Sigmoid colon (tissue), 7 donors: ENCODE data around the gene CBL. TPM values are rescaled to one million over a fixed set of nuclear protein-coding genes. Genes with fewer than 3 reads are reported as not detected.

ENCODE experiments used
- DNase-seq: peaks from one replicate; pipeline ENCODE4 v3.0.0-alpha.2; 2019
- H3K27ac ChIP-seq, 4 donors: fragments of 200-600 bp; sonication (generic); one replicate each; pipeline ENCODE4 v1.5.1; 2016 to 2019; ENCODE audit warnings: mild to moderate bottlenecking in 1 of 4
- H3K27me3 ChIP-seq, 3 donors: fragments of 200-600 bp; sonication (generic); one replicate each; pipeline ENCODE4 v1.5.1; 2019; ENCODE audit warnings: mild to moderate bottlenecking in 1 of 3
- H3K36me3 ChIP-seq, 4 donors: fragments of 200-600 bp; sonication (generic); one replicate each; pipeline ENCODE4 v1.5.1; 2016 to 2019
- H3K4me1 ChIP-seq, 4 donors: fragments of 200-600 bp; sonication (generic); one replicate each; pipeline ENCODE4 v1.5.1; 2017 to 2019
- H3K4me3 ChIP-seq, 4 donors: fragments of 200-600 bp; sonication (generic); one replicate each; pipeline ENCODE4 v1.5.1; 2017 to 2019; ENCODE audit warnings: mild to moderate bottlenecking in 2 of 4, moderate library complexity in 1 of 4
- H3K9me3 ChIP-seq, 4 donors: fragments of 200-600 bp in 3 of 4; sonication (generic) in 3 of 4; one replicate each; pipeline versions ENCODE4 v1.5.1 to v1.6.1; 2013 to 2019
- EP300 ChIP-seq, 4 donors: sonication (generic); formaldehyde crosslinking; IDR thresholded peaks; one replicate each; pipeline ENCODE4 v1.6.1; 2017; ENCODE audit warnings: antibody characterized with exemption in 4 of 4
- POLR2A ChIP-seq, 2 donors: fragments of 450-650 bp; IDR thresholded peaks; one replicate each; pipeline ENCODE4 v1.6.1; 2016; ENCODE audit warnings: antibody characterized with exemption in 2 of 2, mild to moderate bottlenecking in 2 of 2, moderate library complexity in 2 of 2
- POLR2AphosphoS5 ChIP-seq, 4 donors: sonication (generic); formaldehyde crosslinking; IDR thresholded peaks; one replicate each; pipeline ENCODE4 v1.6.1; 2017; ENCODE audit warnings: antibody characterized with exemption in 4 of 4
- WGBS, 2 donors: extraction: QIAGEN DNeasy Blood & Tissue Kit; methylation state at CpG; one replicate each; pipeline ENCODE4 v1.1.7; 2013; 5-methylcytosine and 5-hydroxymethylcytosine counted together
- intact Hi-C: fragments of 100-400 bp; cut with DNase I; formaldehyde crosslinking; loops from one replicate; pipeline ENCODE4 v1.15.1; 2023
- polyA plus RNA-seq, 3 donors: library from polyadenylated mRNA; stranded (reverse); fragments of 200-250 nt; gene quantifications; one replicate each; pipeline ENCODE4 v1.2.3, GENCODE V29; 2013
- total RNA-seq, 4 donors: library from RNA; depleted of rRNA; stranded (reverse); fragments of >200 nt; gene quantifications; one replicate each; pipeline ENCODE4 v1.1.0, GENCODE V29; 2016
- TF ChIP-seq, protein P1 (sequence below), 4 experiments: fragments of 450-650 bp in 3 of 4; fragments of 200-600 bp in 1 of 4; IDR thresholded peaks; one replicate each; pipeline ENCODE4 v1.5.1; 2016 to 2019; ENCODE audit warnings: antibody characterized with exemption in 4 of 4, mild to moderate bottlenecking in 3 of 4, moderate library complexity in 2 of 4
- donor health status: healthy with polysubstance abuse.
- donor health status: Bipolar disorder and iron deficiency.
- donor health status: healthy.

Gene CBL
- total and polyA plus RNA-seq, 7 donors, result 1.8 to 17.7 (median 11.8) TPM

DNA sequence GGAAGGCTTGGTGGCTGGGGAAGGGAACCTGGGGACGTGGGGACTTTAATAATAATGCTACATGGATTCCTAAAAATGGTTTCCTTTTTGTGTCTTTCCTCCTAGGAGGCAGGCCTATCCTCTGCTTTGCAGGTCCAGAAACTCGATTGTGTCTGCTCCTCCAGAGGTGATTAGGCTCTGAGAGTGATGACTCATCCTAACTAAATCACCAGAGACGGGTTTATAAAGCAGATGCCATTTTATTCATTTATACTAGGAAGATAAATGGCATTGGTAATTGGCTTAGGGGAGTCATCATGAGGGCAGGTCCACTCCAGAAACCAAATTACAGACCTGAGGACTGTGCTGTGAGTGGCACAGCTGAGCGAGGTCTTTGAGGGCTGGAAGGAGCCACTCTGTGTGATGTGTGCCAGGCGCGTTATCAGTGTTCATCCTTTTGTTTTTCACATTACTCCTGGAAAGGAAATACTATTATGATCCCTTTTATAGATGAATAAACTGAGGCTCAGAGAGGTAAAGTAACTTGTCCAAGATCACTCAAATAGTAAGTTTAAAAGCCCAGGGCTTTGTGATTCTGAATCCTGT lies 30.6 kb upstream of the CBL start:
- intact Hi-C loops, result no loop called here
- H3K4me1 ChIP-seq, result no peaks in the 10 kb centered on the region
- 64 to 73% methylated on average over 6 of the region's 6 CpGs for WGBS, 2 donors
- H3K4me3 ChIP-seq, result no peak overlapping the region
- no peaks in the 10 kb centered on the region for H3K9me3 ChIP-seq
- DNase-seq, result no peak
- TF ChIP-seq EP300 (IDR thresholded peaks at IDR 0.05), result no peak
- TF ChIP-seq POLR2A (IDR thresholded peaks at IDR 0.05), result no peak
- TF ChIP-seq, protein P1, sequence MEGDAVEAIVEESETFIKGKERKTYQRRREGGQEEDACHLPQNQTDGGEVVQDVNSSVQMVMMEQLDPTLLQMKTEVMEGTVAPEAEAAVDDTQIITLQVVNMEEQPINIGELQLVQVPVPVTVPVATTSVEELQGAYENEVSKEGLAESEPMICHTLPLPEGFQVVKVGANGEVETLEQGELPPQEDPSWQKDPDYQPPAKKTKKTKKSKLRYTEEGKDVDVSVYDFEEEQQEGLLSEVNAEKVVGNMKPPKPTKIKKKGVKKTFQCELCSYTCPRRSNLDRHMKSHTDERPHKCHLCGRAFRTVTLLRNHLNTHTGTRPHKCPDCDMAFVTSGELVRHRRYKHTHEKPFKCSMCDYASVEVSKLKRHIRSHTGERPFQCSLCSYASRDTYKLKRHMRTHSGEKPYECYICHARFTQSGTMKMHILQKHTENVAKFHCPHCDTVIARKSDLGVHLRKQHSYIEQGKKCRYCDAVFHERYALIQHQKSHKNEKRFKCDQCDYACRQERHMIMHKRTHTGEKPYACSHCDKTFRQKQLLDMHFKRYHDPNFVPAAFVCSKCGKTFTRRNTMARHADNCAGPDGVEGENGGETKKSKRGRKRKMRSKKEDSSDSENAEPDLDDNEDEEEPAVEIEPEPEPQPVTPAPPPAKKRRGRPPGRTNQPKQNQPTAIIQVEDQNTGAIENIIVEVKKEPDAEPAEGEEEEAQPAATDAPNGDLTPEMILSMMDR (IDR thresholded peaks at IDR 0.05), result no peak
- no peak for TF ChIP-seq POLR2AphosphoS5 (IDR thresholded peaks at IDR 0.05)
- H3K27me3 ChIP-seq, result no peaks in the 10 kb centered on the region
- peaks cover 7 to 75% (median 19%) of the 10 kb centered on the region in 4 donors for H3K36me3 ChIP-seq
- no peak overlapping the region for H3K27ac ChIP-seq

DNA sequence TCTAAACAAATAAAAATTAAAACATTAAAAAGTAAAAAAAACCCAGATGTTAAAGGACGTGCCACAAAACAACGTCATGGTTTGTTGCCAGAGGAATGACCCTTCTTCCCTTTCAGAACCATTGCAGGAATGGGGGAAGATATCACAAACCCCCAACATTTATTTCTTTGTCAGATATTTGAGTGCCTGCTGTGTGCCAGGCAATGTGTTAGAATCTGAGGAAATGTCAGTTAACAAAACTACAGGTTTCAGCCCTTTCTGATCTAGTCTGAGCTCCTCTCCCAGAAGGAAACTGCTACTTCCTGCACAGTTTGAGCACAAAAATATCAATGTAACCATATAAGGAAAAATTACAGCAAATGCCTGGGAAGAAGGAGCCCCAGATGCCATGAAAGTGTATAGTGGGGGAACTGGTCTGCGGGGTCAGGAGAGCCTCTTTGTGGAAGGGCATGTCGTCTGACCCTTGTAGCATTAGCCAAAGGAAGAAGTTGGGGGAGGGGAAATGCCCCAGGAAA lies 27.9 kb upstream of the CBL start:
- TF ChIP-seq, protein P1 (IDR thresholded peaks at IDR 0.05), result no peak
- no peak for TF ChIP-seq POLR2A (IDR thresholded peaks at IDR 0.05)
- no peak for TF ChIP-seq EP300 (IDR thresholded peaks at IDR 0.05)
- no peak for TF ChIP-seq POLR2AphosphoS5 (IDR thresholded peaks at IDR 0.05)
- H3K4me1 ChIP-seq, result no peaks in the 10 kb centered on the region
- H3K36me3 ChIP-seq, result peaks cover 7 to 86% (median 19%) of the 10 kb centered on the region in 4 donors

DNA sequence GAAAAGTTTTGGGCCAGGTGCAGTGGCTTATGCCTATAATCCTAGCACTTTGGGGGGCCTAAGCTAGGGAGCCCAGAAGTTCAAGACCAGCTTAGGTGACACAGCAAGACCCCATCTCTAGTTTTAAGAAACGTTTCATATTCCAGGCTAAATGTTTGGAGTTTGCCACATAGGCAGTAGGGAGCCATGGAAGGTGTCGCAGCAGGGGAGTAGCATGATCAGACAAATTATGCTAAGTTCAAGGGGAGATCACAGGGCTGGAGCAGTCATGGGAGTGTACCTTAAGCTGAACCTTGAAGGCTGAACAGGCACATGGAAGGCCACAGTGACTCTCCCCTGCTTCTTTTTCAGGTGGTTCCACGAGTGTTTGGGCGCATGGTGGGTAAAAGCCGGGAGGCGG lies 26.8 kb upstream of the CBL start:
- intact Hi-C loops, result no loop called here
- Histone ChIP-seq H3K36me3 (peaks cover 3 to 80% (median 19%) of the 10 kb centered on the region in 4 donors), H3K27me3 (no peaks in the 10 kb centered on the region), H3K27ac (no peak overlapping the region), H3K4me3 (no peak overlapping the region), H3K4me1 (no peaks in the 10 kb centered on the region), H3K9me3 (no peaks in the 10 kb centered on the region)
- TF ChIP-seq EP300 (IDR thresholded peaks at IDR 0.05) (no peak), POLR2AphosphoS5 (IDR thresholded peaks at IDR 0.05) (no peak), POLR2A (IDR thresholded peaks at IDR 0.05) (no peak)
- TF ChIP-seq, protein P1 (IDR thresholded peaks at IDR 0.05), result no peak
- DNase-seq, result no peak
- WGBS, 2 donors, result 95 to 96% methylated on average over 6 of the region's 6 CpGs

More for the DNA sequence above, 27.9 kb upstream of the CBL start:
- no peak overlapping the region for H3K27ac ChIP-seq
- no peak overlapping the region for H3K4me3 ChIP-seq
- no peak for DNase-seq
- intact Hi-C loops, result no loop called here
- 66 to 80% methylated on average over 4 of the region's 4 CpGs for WGBS, 2 donors
- no peaks in the 10 kb centered on the region for H3K27me3 ChIP-seq
- H3K9me3 ChIP-seq, result no peaks in the 10 kb centered on the region

DNA sequence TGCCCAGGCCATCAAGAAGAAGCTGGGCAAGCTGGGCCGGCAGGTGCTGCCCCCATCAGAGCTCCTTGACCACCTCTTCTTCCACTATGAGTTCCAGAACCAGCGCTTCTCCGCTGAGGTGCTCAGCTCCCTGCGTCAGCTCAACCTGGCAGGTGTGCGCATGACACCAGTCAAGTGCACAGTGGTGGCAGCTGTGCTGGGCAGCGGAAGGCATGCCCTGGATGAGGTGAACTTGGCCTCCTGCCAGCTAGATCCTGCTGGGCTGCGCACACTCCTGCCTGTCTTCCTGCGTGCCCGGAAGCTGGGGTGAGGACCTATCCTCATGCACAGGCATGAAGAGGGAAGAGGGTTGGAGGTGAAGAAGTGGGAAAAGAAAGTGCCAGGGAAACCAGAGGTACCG lies 26.2 kb upstream of the CBL start:
- Histone ChIP-seq H3K27ac (no peak overlapping the region), H3K9me3 (no peaks in the 10 kb centered on the region), H3K36me3 (peaks cover 0 to 73% (median 17%) of the 10 kb centered on the region in 4 donors), H3K4me1 (no peaks in the 10 kb centered on the region), H3K4me3 (no peak overlapping the region), H3K27me3 (no peaks in the 10 kb centered on the region)
- DNase-seq, result no peak
- TF ChIP-seq, protein P1 (IDR thresholded peaks at IDR 0.05), result no peak
- no peak for TF ChIP-seq EP300 (IDR thresholded peaks at IDR 0.05)
- 93 to 95% methylated on average over 10 of the region's 10 CpGs for whole genome bisulfite sequencing, 2 donors
- intact Hi-C loops, result no loop called here
